ENCODE results near the gene KIF2A.
A peak's percentile ranks its signal among the peaks of the same experiment; 100 is the strongest.

The KIF2A gene

DNA sequence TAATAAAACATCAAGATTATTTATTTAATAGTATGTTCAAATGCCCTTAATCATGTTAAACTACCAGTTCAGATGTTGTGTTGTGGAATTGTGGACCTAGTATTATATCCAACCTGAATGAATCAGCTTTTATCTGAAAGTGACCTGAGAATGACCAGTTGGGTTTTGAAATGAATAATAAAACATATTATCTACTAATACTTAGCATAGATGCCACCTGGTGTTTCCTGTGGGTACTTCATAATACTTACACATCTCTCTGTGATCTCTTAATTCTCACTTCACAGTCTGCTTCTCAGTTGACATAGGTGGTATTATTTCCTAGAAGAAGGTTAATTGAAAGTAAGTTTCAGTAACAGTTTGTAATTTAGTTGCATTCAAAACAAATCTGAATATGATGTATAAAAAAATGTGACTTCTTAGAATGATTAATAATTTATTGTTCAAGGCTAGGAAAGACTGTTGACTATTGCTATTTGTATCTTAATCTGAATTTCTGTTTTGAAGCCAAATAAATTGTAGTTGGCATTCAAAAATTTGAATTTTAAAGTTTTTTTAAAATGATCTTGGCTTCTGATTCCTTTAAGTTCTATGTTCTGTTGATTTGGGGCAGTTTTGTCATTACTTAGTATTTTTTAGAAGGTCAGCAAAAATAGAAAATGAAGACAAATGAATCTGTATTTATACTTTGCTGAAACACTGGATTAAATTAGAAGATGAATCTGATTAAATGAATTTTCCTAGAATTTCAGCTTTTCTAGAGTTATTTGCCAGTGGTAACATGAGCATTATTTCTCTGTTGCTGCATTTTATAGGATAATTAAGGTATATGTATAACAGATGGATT lies 48.2 kb downstream of the KIF2A start:
- no peak overlapping the region for H3K4me3 ChIP-seq (ENCODE audit: low read depth, low read length)
- no peak for TF ChIP-seq POLR2A (IDR thresholded peaks at IDR 0.05; ENCODE audit: extremely low read depth, insufficient read length)
- TF ChIP-seq, protein P1, sequence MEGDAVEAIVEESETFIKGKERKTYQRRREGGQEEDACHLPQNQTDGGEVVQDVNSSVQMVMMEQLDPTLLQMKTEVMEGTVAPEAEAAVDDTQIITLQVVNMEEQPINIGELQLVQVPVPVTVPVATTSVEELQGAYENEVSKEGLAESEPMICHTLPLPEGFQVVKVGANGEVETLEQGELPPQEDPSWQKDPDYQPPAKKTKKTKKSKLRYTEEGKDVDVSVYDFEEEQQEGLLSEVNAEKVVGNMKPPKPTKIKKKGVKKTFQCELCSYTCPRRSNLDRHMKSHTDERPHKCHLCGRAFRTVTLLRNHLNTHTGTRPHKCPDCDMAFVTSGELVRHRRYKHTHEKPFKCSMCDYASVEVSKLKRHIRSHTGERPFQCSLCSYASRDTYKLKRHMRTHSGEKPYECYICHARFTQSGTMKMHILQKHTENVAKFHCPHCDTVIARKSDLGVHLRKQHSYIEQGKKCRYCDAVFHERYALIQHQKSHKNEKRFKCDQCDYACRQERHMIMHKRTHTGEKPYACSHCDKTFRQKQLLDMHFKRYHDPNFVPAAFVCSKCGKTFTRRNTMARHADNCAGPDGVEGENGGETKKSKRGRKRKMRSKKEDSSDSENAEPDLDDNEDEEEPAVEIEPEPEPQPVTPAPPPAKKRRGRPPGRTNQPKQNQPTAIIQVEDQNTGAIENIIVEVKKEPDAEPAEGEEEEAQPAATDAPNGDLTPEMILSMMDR (IDR thresholded peaks at IDR 0.05; ENCODE audit: low read depth, low read length), result peak; percentile 12
- TF ChIP-seq, protein P2, sequence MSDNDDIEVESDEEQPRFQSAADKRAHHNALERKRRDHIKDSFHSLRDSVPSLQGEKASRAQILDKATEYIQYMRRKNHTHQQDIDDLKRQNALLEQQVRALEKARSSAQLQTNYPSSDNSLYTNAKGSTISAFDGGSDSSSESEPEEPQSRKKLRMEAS (IDR thresholded peaks at IDR 0.05; ENCODE audit: low read depth, low read length), result no peak
- no peak for TF ChIP-seq MYC (IDR thresholded peaks at IDR 0.05; ENCODE audit: low read depth, low read length)
- DNase-seq (ENCODE audit: low read depth), result peak; percentile 51

DNA sequence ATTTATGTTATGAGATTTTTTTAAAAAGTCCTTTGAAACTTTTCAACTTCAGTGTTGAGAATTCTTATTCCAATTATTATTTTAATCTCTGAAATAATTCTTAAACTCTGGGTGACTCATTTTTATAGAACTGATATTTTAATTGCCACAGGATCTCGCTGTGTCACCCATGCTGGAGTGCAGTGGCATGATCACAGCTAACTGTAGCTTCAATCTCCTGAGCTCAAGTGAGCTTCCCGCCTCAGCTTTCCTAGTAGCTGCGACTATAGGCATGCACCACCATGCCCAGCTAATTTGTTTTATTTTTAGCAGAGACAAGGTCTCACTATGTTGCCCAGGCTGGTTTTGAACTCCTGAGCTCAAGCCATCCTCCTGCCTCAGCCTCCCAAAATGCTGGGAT lies 56.7 kb downstream of the KIF2A start:
- DNase-seq (ENCODE audit: low read depth), result no peak
- TF ChIP-seq, protein P1 (IDR thresholded peaks at IDR 0.05; ENCODE audit: low read depth, low read length), result no peak
- TF ChIP-seq MYC (IDR thresholded peaks at IDR 0.05; ENCODE audit: low read depth, low read length) (no peak), POLR2A (IDR thresholded peaks at IDR 0.05; ENCODE audit: extremely low read depth, insufficient read length) (no peak)
- TF ChIP-seq, protein P2 (IDR thresholded peaks at IDR 0.05; ENCODE audit: low read depth, low read length), result no peak

DNA sequence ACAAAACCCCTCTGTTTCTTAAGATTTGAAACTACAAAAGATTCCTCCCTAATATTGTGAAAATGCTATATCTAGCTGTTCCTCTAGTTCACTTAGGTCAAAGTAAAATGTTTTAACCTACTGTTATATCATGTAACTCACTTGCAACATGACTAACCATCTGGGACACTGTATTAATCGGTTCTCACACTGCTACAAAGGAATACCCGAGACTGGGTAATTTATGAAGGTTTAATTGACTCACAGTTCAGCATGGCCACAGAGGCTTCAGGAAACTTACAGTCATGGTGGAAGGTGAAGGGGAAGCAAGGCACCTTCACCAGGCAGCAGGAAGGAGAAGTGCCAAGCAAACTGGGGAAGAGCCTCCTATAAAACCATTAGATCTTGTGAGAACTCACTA lies 63.0 kb downstream of the KIF2A start:
- H3K4me3 ChIP-seq (ENCODE audit: low read depth, low read length), result no peak overlapping the region
- no peak for TF ChIP-seq POLR2A (IDR thresholded peaks at IDR 0.05; ENCODE audit: extremely low read depth, insufficient read length)
- peak; percentile 6 for DNase-seq (ENCODE audit: low read depth)

More for the DNA sequence above, 56.7 kb downstream of the KIF2A start:
- no peak overlapping the region for H3K4me3 ChIP-seq (ENCODE audit: low read depth, low read length)

DNA sequence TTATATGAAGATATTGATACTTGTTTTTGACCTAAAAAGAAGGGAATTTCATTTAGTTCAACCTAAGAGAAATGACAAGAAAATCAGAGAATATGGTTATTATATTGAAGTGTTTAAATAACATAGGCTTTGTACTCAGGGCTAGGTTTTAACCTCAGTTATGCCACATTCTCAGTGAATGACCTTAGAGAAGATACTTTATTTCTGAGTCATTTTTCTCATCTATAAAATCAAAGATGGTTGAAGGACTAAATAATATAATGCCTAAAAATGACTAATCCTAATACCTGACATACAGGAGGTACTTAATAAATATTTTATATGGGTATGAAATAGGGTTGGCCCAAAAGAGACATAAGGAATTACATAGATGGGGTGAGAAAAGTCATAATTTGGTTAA lies 65.4 kb downstream of the KIF2A start:
- no peak overlapping the region for H3K4me3 ChIP-seq (ENCODE audit: low read depth, low read length)
- TF ChIP-seq, protein P1 (IDR thresholded peaks at IDR 0.05; ENCODE audit: low read depth, low read length), result no peak
- TF ChIP-seq, protein P2 (IDR thresholded peaks at IDR 0.05; ENCODE audit: low read depth, low read length), result no peak
- TF ChIP-seq POLR2A (IDR thresholded peaks at IDR 0.05; ENCODE audit: extremely low read depth, insufficient read length) (no peak), MYC (IDR thresholded peaks at IDR 0.05; ENCODE audit: low read depth, low read length) (no peak)
- DNase-seq (ENCODE audit: low read depth), result no peak

DNA sequence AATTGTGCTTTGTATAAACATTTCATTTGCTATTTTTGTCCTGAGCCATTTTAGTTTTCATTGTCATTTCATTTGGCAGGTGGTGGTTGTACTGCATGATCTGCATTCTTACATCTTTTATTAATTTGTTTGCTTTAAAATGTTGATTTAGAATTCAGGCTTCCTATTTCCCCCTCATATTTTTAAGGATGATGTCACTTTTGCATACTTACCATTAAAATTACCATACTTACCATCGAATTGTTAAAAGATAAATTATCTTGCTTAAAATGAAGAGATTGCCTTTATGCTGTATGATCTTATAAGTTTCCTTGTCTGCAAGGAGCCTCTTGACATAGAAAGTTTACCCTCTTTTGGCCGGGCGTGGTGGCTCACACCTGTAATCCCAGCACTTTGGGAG lies 66.6 kb downstream of the KIF2A start:
- DNase-seq (ENCODE audit: low read depth), result no peak
- TF ChIP-seq, protein P2 (IDR thresholded peaks at IDR 0.05; ENCODE audit: low read depth, low read length), result no peak
- TF ChIP-seq POLR2A (IDR thresholded peaks at IDR 0.05; ENCODE audit: extremely low read depth, insufficient read length), result no peak
- TF ChIP-seq, protein P1 (IDR thresholded peaks at IDR 0.05; ENCODE audit: low read depth, low read length), result no peak
- TF ChIP-seq MYC (IDR thresholded peaks at IDR 0.05; ENCODE audit: low read depth, low read length), result no peak
- no peak overlapping the region for H3K4me3 ChIP-seq (ENCODE audit: low read depth, low read length)

DNA sequence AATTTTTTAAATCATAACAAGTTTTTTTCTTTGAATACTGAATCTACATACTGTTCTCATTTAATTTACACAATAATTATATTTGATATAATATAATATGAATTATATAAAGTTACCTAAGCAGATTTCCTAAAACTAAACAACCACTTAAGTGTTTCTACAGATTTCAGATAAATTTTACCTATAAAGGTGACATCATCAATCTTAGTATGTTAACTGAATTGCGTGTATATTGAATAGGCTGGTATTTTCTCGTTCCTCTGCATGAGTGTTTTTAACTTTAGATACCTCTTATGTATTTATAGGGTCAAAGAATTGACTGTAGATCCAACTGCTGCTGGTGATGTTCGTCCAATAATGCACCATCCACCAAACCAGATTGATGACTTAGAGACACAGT lies 67.4 kb downstream of the KIF2A start:
- H3K4me3 ChIP-seq (ENCODE audit: low read depth, low read length), result no peak overlapping the region
- TF ChIP-seq, protein P2 (IDR thresholded peaks at IDR 0.05; ENCODE audit: low read depth, low read length), result no peak
- TF ChIP-seq POLR2A (IDR thresholded peaks at IDR 0.05; ENCODE audit: extremely low read depth, insufficient read length) (no peak), MYC (IDR thresholded peaks at IDR 0.05; ENCODE audit: low read depth, low read length) (no peak)
- TF ChIP-seq, protein P1 (IDR thresholded peaks at IDR 0.05; ENCODE audit: low read depth, low read length), result no peak
- no peak for DNase-seq (ENCODE audit: low read depth)
